HuH-7 (cell line): ENCODE data around the gene ANAPC13.
A peak's percentile ranks its signal among the peaks of the same experiment; 100 is the strongest.

ENCODE experiments used
- DNase-seq: peaks from one replicate; pipeline ENCODE4 v3.0.0; 2011; ENCODE audit warnings: low spot score

ANAPC13 gene

DNA sequence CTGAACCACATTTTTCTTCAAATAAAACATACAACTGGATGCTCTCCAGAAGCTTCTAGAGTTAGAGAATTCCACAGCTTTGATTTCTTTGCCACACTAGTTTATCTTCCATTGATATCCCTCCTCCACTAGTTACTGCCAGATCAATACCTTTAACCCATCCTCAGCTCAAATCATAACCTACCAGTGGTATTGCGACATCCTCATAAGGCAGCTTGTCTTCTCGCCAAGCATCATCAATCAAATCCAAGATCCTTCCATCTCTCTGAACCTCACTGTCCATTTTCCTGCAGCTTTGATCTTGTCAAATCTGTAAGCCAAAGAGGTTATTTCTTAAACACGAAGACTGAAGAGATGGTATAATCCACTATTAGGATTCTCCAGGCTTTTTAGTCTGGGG lies 3.2 kb downstream of the ANAPC13 start:
- DNase-seq = no peak

- no peak for DNase-seq
These were observed 4.6 kb downstream of the ANAPC13 start for GRCh38 chr3:134481166-134481565.

DNA sequence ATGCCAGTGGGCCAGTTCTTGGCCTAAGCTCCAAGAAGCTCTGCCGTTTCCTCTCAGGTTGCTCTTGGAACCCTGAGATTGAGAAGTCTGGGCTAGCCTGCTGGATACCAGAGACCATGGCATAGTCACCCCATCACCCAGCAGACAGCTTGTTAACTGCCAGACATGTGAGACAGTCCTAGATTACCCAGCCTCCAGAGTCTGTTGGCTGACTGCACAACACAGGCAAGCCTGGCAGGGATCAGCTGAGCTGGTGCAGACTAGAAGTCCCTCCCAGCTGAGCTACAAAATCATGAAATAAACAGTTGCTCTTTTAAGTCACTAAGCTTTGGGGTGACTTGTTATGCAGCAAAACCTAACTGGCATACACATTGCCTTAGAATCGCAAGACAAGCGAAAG lies 5.2 kb downstream of the ANAPC13 start:
- no peak for DNase-seq

- DNase-seq = no peak
These were observed 7.8 kb downstream of the ANAPC13 start for GRCh38 chr3:134477938-134478337.

GRCh38 chr3:134477002-134477401 lies 8.8 kb downstream of the ANAPC13 start:
- no peak for DNase-seq

GRCh38 chr3:134476306-134476705 lies 9.5 kb downstream of the ANAPC13 start:
- DNase-seq = no peak

DNA sequence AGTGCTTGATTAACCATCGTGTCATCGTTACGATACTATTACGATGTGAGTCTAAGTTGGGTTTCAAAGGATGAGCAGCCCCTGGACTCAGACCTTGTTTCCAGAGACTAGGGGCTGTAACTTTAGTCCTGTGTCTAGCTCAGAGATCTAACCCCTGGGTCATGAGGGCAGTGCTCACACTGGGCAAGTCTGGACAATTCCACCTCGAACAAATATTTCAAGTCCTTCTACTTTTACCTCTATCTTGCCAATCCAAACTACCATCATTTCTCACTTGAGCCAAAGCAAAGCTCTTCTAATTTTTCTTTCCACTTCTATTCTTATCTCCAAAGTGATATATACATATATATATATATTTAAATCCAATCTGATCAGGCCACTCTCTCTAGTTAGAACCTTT lies 10.8 kb downstream of the ANAPC13 start:
- no peak for DNase-seq

GRCh38 chr3:134473868-134474546 lies 11.8 kb downstream of the ANAPC13 start:
- DNase-seq = peak; percentile 40

DNA sequence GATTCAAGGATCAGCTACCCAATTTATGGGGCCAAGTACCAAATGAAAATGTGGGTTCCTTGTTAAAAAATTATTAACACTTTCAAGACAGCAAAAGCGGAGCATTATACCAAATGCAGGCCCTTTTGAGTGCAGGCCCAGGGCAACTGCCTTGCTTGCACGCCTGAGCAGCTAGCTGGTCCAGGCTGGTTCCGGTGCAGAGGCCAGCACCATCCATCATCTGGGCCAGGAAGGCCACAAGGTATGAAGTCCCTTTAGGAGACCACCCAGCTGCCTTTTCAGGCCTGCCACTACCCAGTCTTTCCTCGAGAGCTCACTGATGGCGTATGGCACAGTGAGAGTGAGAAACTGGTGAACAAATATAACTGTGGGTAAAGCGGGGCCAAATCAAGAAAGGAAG lies 13.0 kb downstream of the ANAPC13 start:
- no peak for DNase-seq

GRCh38 chr3:134471521-134472193 lies 14.1 kb downstream of the ANAPC13 start:
- no peak for DNase-seq

- DNase-seq = no peak
These were observed 17.3 kb downstream of the ANAPC13 start for GRCh38 chr3:134468519-134468918.

DNA sequence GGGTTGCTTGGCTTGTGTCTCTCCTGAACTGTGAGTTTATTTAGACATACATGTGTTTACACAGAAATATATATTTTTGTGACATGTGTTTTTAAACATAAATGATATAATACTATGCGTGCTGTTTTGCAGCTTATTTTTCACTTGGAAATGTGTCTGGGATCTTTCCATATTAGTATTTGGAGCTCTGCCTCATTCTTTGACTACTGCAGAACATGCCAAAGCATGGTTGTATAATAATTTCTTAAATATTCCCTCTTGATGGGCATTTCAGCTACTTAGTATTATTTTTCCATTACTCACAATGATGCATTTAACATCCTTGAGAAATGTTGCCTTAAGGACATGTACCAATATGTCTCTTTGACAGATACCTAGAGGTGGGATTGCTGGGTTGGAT lies 19.5 kb downstream of the ANAPC13 start:
- DNase-seq = no peak

DNA sequence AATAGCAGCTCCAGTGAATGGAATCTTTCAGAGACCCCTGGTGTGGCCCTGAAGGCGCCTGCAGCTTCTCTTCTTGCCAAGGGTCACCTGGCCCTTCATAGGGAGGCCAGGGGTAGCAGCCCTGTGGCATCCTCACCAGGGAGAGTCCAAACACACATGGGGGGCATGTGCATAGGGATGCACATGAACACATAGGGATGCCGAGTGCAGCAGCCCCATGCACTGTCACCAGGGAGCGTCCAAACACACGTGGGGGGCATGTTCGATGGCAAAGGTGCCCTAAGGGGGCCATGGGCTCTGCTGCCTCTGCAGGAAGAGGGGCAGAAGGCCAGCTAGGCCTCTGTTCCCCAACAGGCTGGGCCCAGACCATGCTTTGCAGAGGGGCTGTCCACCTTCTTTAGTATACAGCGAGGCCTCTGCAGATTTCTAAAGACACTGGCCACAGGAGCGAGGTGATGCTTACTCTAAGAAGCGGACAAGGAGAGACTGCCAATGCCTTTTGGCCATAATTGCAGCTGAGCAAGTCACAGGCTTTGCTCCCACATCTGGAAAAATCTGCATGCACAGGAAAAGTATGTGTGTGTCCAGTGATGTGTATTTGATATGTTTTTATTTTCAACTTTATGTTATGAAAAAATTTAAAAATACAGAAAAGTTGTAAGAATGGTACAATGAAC lies 21.0 kb downstream of the ANAPC13 start:
- no peak for DNase-seq

DNA sequence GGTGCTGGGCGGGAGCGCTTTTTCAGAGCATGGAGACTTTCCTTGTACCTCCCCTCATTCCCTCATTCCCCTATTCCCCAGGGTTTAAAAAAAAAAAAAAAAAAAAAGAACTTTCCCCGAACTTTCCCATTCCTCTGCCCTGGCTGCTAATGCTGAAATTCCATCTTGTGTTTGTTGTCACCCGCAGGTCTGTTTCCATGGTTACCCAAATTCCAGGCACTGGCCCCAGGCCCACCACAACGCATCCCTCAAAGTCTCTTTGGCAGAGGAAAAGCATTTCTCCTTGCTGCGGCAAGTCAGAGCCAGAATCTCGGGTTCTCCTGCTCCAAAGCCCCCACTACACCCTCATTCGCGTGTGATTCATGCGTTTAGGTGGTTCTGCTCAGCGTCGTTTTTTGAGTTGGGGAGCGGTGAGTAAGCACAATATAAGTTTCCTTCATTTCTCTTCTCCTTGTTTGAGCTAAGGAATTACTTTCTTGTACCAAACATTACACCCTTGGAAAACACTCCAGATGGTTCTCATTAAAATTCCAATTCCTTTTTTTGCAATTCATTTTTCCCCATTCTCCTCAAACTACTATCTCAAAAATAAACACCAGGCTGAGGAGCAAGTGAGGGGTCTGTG lies 21.6 kb downstream of the ANAPC13 start:
- DNase-seq = no peak

DNA sequence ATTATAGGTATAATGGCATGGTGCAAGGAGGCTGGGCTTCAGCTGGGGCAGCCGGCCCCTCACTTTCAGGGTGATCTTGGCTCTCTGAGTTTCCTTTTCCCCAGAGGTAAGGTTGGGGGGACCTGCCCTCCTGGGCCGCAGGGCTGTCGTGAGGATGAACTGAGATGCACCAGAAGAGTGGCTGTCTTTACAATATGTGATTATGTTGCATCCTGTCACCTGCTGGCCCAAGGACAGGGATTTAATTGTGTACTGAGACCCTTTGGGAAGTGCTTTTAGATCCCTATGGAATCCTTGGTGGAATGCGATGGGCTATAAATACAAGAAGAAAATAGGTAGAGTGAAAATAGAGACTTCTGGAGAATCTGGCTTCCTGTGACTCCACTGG lies 22.1 kb downstream of the ANAPC13 start:
- no peak for DNase-seq

DNA sequence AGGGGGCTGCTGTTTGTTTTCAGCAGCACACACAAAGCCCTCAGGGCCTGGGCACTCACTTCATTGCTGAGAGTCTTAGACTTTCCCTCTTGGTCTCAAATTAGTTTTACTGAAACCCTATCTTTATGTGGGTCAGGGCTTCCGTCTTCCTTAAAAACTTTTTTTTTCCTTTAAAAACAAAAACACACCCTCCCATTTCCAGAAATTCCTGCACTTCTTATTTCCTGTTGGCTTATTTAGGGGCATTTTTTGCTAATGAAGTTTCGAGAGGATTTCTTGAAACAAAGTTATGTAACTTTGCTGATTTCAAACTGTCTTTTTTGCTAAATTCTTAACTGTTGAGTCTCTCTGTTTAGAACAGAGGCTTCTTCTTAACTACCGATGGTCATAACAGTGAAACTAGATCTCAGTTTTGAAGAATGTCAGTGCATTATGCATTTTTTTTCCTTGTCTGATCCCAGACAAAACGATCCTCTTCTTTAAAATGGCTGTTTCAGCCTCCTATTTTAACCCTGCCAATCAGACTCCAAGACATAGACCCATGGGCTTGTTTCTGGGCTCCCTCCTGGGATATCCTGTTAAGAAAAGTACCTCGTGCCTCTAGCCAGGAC lies 23.3 kb downstream of the ANAPC13 start:
- DNase-seq = no peak

GRCh38 chr3:134460965-134461364 lies 24.8 kb downstream of the ANAPC13 start:
- DNase-seq = no peak

GRCh38 chr3:134459562-134459961 lies 26.2 kb downstream of the ANAPC13 start:
- DNase-seq = no peak

DNA sequence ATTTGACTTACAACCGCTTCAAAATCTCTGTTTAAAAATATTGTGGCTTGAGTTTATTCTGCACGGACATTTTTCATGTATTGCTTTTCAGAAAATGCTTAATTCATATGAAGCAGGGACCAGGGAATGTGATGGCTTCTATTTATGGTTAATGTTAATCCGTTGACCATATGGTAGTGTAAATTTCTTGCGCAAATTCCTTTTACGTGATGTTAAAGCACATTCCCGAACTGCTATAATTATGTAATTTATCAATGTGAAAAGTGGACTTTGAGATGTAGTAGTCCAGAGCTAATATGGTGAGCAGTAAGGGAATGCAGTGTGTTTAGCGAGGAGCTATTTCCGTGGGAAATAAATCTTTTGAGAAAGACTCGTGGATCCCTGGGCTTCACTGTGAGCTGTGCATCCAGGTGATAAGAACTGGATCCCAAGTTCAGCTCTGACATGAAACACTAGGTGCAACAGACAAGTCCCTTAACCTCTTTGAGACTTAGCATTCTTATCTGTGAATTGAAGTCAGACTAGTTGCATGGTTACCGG lies 27.3 kb downstream of the ANAPC13 start:
- DNase-seq = no peak

DNA sequence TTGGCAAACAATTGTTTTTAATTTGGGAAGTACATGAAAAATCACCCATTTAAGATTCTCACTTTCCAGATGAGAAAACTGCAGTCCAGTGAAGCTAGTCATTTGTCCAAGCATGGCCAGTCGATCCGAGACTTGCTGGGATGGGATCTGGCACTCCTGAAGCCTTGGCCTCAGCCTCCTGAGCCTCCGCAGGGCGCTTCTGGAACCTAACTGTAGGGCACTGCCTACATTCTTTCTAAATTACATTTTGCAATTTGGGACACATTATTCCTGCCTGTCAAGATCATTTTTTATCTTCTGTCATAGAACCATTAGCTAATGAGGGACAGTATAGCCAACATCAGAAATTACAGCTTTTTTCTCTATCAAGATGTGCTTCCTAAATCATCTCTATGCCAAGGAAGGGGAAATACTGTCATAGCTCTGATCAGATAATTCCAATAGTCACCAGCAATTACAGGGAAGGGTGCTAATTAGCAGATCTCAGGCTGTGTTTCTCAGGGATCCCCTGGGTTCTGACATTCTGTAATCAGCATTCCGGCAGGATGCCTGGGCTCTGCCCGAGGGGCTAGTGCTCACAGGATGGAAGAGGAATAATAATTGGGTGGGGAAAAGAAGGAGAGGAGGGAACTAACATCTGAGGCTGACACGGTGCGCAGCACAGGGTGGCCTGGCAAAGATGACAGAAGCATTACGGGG lies 28.3 kb downstream of the ANAPC13 start:
- no peak for DNase-seq

GRCh38 chr3:134453631-134454030 lies 32.2 kb downstream of the ANAPC13 start:
- peak; percentile 28 for DNase-seq

GRCh38 chr3:134449951-134450350 lies 35.8 kb downstream of the ANAPC13 start:
- no peak for DNase-seq
